Vagina (tissue), 2 donors: ENCODE measurements around the gene CAPN12.

Source experiments
- CTCF ChIP-seq, 3 experiments: fragments of 450-650 bp in 2 of 3; fragments of 200-600 bp in 1 of 3; sonication (generic) in 1 of 3; IDR thresholded peaks; one replicate each; pipeline ENCODE4 v1.5.1; 2017 to 2019; ENCODE audit warnings: antibody characterized with exemption in 3 of 3, mild to moderate bottlenecking in 2 of 3, moderate library complexity in 2 of 3
- POLR2A ChIP-seq, 2 donors: fragments of 450-650 bp; IDR thresholded peaks; one replicate each; pipeline ENCODE4 v1.6.1; 2017; ENCODE audit warnings: antibody characterized with exemption in 2 of 2, mild to moderate bottlenecking in 2 of 2, moderate library complexity in 2 of 2
- POLR2AphosphoS5 ChIP-seq, 2 donors: sonication (generic); formaldehyde crosslinking; IDR thresholded peaks; one replicate each; pipeline ENCODE4 v1.9.0; 2017; ENCODE audit warnings: antibody characterized with exemption in 2 of 2, mild to moderate bottlenecking in 2 of 2, low read depth in 1 of 2; ENCODE audit not compliant: insufficient read depth in 1 of 2

DNA sequence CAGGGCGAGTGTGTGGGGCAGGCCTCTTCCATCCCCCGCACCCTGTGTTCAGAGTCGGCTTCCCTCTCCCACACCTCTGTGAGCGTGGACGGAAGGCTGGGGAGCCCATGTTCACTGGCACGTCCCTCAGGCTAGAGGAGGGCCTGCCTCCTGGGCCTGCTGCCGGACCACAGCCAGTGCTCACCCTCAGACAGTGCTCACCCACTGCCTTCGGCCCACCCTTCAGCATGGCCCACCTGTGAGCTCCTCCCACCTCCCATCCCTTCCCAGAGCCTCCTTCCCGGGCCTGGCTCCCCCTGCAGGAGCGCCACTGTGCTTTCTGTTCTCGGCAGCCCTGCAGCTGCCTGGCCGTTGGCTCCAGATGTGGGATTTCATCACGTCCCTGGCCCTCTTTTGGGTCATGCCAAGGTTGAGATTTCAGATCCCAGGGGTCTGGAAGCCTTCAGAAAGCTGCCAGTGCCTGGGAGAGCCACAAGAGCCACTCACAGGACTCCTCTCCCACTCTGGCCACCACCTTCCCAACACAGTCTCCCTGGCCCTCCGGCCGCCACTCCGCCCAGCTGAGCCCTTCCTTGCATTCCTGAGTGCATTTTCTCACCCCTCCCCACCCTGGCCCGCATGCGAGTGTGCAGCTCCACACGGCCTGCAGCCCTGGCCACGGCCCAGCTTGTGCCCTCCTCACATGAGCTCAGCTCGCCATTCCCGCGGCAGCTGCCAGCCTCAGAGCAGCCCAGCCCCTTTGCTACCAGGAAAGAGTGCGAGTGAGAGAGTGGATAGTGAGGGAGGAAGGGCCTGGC lies 25.3 kb downstream of the CAPN12 start:
- TF ChIP-seq CTCF (IDR thresholded peaks at IDR 0.05) (no peak), POLR2A (IDR thresholded peaks at IDR 0.05) (no peak), POLR2AphosphoS5 (IDR thresholded peaks at IDR 0.05; ENCODE audit: insufficient read depth in 1 of 2, low read depth in 1 of 2) (peak in 1 of 2 donors; percentile 39)
